Endothelial cell of umbilical vein (primary cell): ENCODE measurements around the gene CAPN2. TPM values are rescaled to one million over a fixed set of nuclear protein-coding genes. Genes with fewer than 3 reads are reported as not detected.
A peak's percentile ranks its signal among the peaks of the same experiment; 100 is the strongest.

Experiments used
- BruUV-seq: library from RNA; stranded (reverse); fragments of 400-500 nt; replicated peaks from 2 replicates; lab custom pipeline; 2021; lab: Mats Ljungman, UMichigan
- CTCF ChIA-PET: fragments of 300-600, 350-600 bp; sonication (Branson Sonifier 250); formaldehyde crosslinking; loops from one replicate; lab custom pipeline; 2021; ENCODE audit warnings: antibody characterized with exemption, inconsistent platforms; lab: Charles Lee
- POLR2A ChIA-PET: fragments of 300-600, 350-600 bp; sonication (Branson Sonifier 250); formaldehyde crosslinking; loops from one replicate; lab custom pipeline; 2021; ENCODE audit warnings: antibody characterized with exemption, inconsistent platforms; lab: Charles Lee
- DNase-seq: peaks from one replicate; pipeline ENCODE4 v3.0.0-alpha.2; 2011; ENCODE audit warnings: low read depth, low spot score
- FAIRE-seq: peaks from 2 replicates; lab custom pipeline; 2011; peaks lifted over from hg19 to GRCh38; lab: Jason Lieb, UNC
- H2AFZ ChIP-seq: 2 replicates; pipeline ENCODE4 v1.6.0; 2012; ENCODE audit warnings: low read depth, low read length, control low read depth, inconsistent platforms
- H3K27ac ChIP-seq: 2 replicates; pipeline ENCODE4 v1.5.1; 2011; ENCODE audit warnings: low read depth, mild to moderate bottlenecking, control low read depth, low read length, moderate library complexity; ENCODE audit not compliant: insufficient read depth
- H3K27me3 ChIP-seq, 2 experiments: 2 replicates each; pipeline versions ENCODE4 v1.6.0 to v1.6.1; 2011; ENCODE audit warnings: low read length in 2 of 2, mixed read lengths in 1 of 2; ENCODE audit not compliant: control insufficient read depth in 2 of 2, insufficient read depth in 2 of 2
- H3K36me3 ChIP-seq, 2 experiments: 2 replicates in 1 of 2; 3 replicates in 1 of 2; pipeline ENCODE4 v1.5.1; 2011; ENCODE audit warnings: low read length in 2 of 2, mild to moderate bottlenecking in 1 of 2, moderate library complexity in 1 of 2; ENCODE audit not compliant: control insufficient read depth in 2 of 2, insufficient read depth in 2 of 2; ENCODE audit errors: extremely low read depth in 1 of 2
- H3K4me1 ChIP-seq: 3 replicates; pipeline ENCODE4 v1.5.1; 2011; ENCODE audit warnings: mild to moderate bottlenecking, low read length; ENCODE audit not compliant: control insufficient read depth, insufficient read depth; ENCODE audit errors: extremely low read depth
- H3K4me2 ChIP-seq: 2 replicates; pipeline ENCODE4 v1.6.1; 2011; ENCODE audit warnings: low read length, control low read depth, mixed read lengths; ENCODE audit not compliant: insufficient read depth
- H3K4me3 ChIP-seq, 3 experiments: fragments of 200-600 bp in 1 of 3; sonication (generic), shearing (Covaris generic) in 1 of 3; replicated peaks in 1 of 3; 2 replicates each; pipeline ENCODE4 v1.5.1; 2011 to 2016; ENCODE audit warnings: control low read depth in 3 of 3, low read length in 3 of 3, mild to moderate bottlenecking in 2 of 3, inconsistent platforms in 1 of 3, low read depth in 1 of 3, moderate library complexity in 1 of 3; ENCODE audit not compliant: insufficient read depth in 1 of 3
- H3K79me2 ChIP-seq: 2 replicates; pipeline ENCODE4 v1.6.0; 2012; ENCODE audit warnings: low read length, inconsistent platforms; ENCODE audit not compliant: control insufficient read depth, insufficient read depth
- H3K9ac ChIP-seq: replicated peaks from 2 replicates; pipeline ENCODE3; 2011; ENCODE audit warnings: low read length, control low read depth; ENCODE audit not compliant: insufficient read depth; ENCODE audit errors: extremely low read depth
- H3K9me1 ChIP-seq: replicated peaks from 3 replicates; pipeline ENCODE4 v1.6.0; 2011; ENCODE audit warnings: mild to moderate bottlenecking, low read length; ENCODE audit not compliant: control insufficient read depth, insufficient read depth; ENCODE audit errors: extremely low read depth
- H3K9me3 ChIP-seq: replicated peaks from 2 replicates; pipeline ENCODE4 v1.5.1; 2012; ENCODE audit warnings: low read length, inconsistent platforms; ENCODE audit not compliant: control insufficient read depth, insufficient read depth
- H4K20me1 ChIP-seq: replicated peaks from 2 replicates; pipeline ENCODE3; 2011; ENCODE audit warnings: mild to moderate bottlenecking, low read length; ENCODE audit not compliant: control insufficient read depth, insufficient read depth; ENCODE audit errors: extremely low read depth
- EZH2 ChIP-seq: IDR thresholded peaks from 2 replicates; pipeline ENCODE4 v1.6.1; 2012; ENCODE audit warnings: borderline replicate concordance, low read depth, mild to moderate bottlenecking, moderate library complexity, low read length, inconsistent platforms; ENCODE audit not compliant: severe bottlenecking
- FOS ChIP-seq: IDR thresholded peaks from 2 replicates; pipeline ENCODE4 v1.6.1; 2011; ENCODE audit warnings: mild to moderate bottlenecking, low read length, moderate library complexity, borderline replicate concordance; ENCODE audit not compliant: insufficient read depth
- GATA2 ChIP-seq: IDR thresholded peaks from 2 replicates; pipeline ENCODE4 v1.7.0; 2011; ENCODE audit warnings: low read depth, mild to moderate bottlenecking, moderate library complexity, mixed read lengths, low read length; ENCODE audit not compliant: insufficient read length, insufficient read depth
- JUN ChIP-seq: IDR thresholded peaks from 2 replicates; pipeline ENCODE4 v1.6.1; 2011; ENCODE audit warnings: borderline replicate concordance, low read depth; ENCODE audit not compliant: insufficient read length, insufficient read depth
- MYC ChIP-seq: IDR thresholded peaks from one replicate; pipeline ENCODE4 v1.6.1; 2011; ENCODE audit warnings: mild to moderate bottlenecking, low read depth, low read length
- POLR2A ChIP-seq: IDR thresholded peaks from 2 replicates; pipeline ENCODE4 v1.6.1; 2012; ENCODE audit warnings: low read depth, mild to moderate bottlenecking, control low read depth, low read length
- POLR2AphosphoS5 ChIP-seq: IDR thresholded peaks from 2 replicates; pipeline ENCODE4 v1.6.1; 2012; ENCODE audit warnings: low read depth, mild to moderate bottlenecking, control low read depth, low read length, moderate library complexity; ENCODE audit not compliant: insufficient read depth
- dilution Hi-C: fragments of 300-500 bp; cut with MboI; formaldehyde crosslinking; loops from one replicate; pipeline ENCODE4 v1.15.0; 2019; ENCODE audit warnings: low sequenced_read_pairs; ENCODE audit not compliant: extremely low pct_ligation_motif_present
- intact Hi-C: fragments of 100-400 bp; cut with micrococcal nuclease; formaldehyde crosslinking; loops from one replicate; pipeline ENCODE4 v1.10.0; 2022
- polyA plus RNA-seq, 4 experiments: library from polyadenylated mRNA; depleted of rRNA in 3 of 4; stranded (reverse) in 3 of 4; unstranded in 1 of 4; fragments of >200 nt; gene quantifications; 2 replicates each; pipeline versions ENCODE4 v1.2.1 to v1.2.3, GENCODE V29; 2011 to 2012; ENCODE audit warnings: missing spikeins in 1 of 4
- total RNA-seq: library from RNA; stranded (reverse); gene quantifications from 2 replicates; pipeline ENCODE4 v1.2.3, GENCODE V29; 2021
- TF ChIP-seq, protein P1 (sequence below), 2 donors: IDR thresholded peaks; 1 replicate in 1 of 2; 2 replicates in 1 of 2; pipeline ENCODE4 v1.5.1; 2011; ENCODE audit warnings: low read length in 2 of 2, mild to moderate bottlenecking in 2 of 2, moderate library complexity in 2 of 2, control low read depth in 1 of 2, inconsistent platforms in 1 of 2, low read depth in 1 of 2; ENCODE audit not compliant: insufficient read depth in 1 of 2; ENCODE audit errors: extremely low read depth in 1 of 2
- TF ChIP-seq, protein P2 (sequence below): IDR thresholded peaks from 2 replicates; pipeline ENCODE4 v1.6.1; 2011; ENCODE audit not compliant: insufficient read depth, insufficient read length

The CAPN2 gene
- total and polyA plus RNA-seq, 2 donors (not counting 3 experiments of a cell fraction or from before 2014, with no cell fraction given), result 110 to 420 TPM

DNA sequence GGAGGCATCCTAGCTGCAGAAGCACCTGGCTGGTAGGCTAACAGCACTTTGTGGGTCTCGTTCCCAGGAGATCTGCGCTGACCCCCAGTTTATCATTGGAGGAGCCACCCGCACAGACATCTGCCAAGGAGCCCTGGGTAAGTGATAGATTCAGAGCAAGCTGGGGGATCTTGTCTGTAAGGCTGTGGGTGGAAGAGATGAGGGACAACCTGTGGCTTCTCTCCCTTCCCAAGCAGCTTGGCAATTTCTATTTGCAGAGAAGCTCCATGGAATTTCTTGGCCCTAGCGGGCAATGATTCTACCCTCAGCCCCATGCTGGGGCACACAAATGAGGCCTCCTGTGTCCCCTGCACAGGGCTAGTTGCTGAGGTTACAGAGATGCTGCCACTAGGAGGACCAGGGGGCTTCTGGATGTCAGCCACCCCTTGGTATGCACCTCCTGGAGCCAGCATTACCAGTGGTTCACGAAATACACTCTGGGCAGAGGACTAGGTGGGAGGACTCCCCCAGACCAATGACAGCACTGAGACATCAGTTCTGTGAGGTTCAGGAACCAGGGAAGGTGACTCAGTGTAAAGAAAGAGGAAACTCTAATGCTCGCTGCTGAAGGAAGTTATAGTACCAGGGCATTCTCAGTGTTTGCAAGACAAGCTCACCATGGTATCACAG lies 5.5 kb downstream of the CAPN2 start:
- intact Hi-C loops, result no loop called here
- ChIA-PET CTCF (interaction anchor here (0.5 to 2.9 kb wide), 14 partner anchors 9 to 1205 kb away, joined by 3 to 13 read pairs (median 4); no protein-coding TSS in a partner anchor), POLR2A (no interaction called here)
- H3K9ac ChIP-seq, result no peak overlapping the region
- no peak overlapping the region for H2AFZ ChIP-seq
- no peak overlapping the region for H3K4me2 ChIP-seq
- H4K20me1 ChIP-seq, result no peaks in the 10 kb centered on the region
- no peaks in the 10 kb centered on the region for H3K9me1 ChIP-seq
- no TSS peak for BruUV-seq
- TF ChIP-seq MYC, result no peak
- no peak for TF ChIP-seq GATA2
- peak; percentile 3 for TF ChIP-seq POLR2A
- TF ChIP-seq JUN, result no peak
- TF ChIP-seq, protein P1, sequence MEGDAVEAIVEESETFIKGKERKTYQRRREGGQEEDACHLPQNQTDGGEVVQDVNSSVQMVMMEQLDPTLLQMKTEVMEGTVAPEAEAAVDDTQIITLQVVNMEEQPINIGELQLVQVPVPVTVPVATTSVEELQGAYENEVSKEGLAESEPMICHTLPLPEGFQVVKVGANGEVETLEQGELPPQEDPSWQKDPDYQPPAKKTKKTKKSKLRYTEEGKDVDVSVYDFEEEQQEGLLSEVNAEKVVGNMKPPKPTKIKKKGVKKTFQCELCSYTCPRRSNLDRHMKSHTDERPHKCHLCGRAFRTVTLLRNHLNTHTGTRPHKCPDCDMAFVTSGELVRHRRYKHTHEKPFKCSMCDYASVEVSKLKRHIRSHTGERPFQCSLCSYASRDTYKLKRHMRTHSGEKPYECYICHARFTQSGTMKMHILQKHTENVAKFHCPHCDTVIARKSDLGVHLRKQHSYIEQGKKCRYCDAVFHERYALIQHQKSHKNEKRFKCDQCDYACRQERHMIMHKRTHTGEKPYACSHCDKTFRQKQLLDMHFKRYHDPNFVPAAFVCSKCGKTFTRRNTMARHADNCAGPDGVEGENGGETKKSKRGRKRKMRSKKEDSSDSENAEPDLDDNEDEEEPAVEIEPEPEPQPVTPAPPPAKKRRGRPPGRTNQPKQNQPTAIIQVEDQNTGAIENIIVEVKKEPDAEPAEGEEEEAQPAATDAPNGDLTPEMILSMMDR (IDR thresholded peaks at IDR 0.05; ENCODE audit: extremely low read depth in 1 of 2, insufficient read depth in 1 of 2, low read depth in 1 of 2, low read length in 2 of 2), result no peak
- TF ChIP-seq, protein P2, sequence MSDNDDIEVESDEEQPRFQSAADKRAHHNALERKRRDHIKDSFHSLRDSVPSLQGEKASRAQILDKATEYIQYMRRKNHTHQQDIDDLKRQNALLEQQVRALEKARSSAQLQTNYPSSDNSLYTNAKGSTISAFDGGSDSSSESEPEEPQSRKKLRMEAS, result no peak
- no peak for TF ChIP-seq POLR2AphosphoS5
- peak; percentile 49 for TF ChIP-seq FOS
- TF ChIP-seq EZH2, result no peak
- FAIRE-seq, result peak; percentile 33
- H3K4me3 ChIP-seq, result no peak overlapping the region
- H3K27ac ChIP-seq, result no peak overlapping the region
- dilution Hi-C loops, result no loop called here
- no peak for DNase-seq
- H3K36me3 ChIP-seq, result peaks cover 22 to 27% of the 10 kb centered on the region in 2 experiments
- no peaks in the 10 kb centered on the region for H3K9me3 ChIP-seq
- H3K4me1 ChIP-seq, result peaks cover 61% of the 10 kb centered on the region
- peaks cover 98% of the 10 kb centered on the region for H3K79me2 ChIP-seq
- H3K27me3 ChIP-seq, result no peaks in the 10 kb centered on the region
